ENCODE data around the gene REEP3. TPM values are rescaled to one million over a fixed set of nuclear protein-coding genes. Genes with fewer than 3 reads are reported as not detected.

The REEP3 gene
- total RNA-seq: 28.5 to 33.1 TPM (median 31.9 TPM) in 3 replicates

- TF ChIP-seq, protein P1, sequence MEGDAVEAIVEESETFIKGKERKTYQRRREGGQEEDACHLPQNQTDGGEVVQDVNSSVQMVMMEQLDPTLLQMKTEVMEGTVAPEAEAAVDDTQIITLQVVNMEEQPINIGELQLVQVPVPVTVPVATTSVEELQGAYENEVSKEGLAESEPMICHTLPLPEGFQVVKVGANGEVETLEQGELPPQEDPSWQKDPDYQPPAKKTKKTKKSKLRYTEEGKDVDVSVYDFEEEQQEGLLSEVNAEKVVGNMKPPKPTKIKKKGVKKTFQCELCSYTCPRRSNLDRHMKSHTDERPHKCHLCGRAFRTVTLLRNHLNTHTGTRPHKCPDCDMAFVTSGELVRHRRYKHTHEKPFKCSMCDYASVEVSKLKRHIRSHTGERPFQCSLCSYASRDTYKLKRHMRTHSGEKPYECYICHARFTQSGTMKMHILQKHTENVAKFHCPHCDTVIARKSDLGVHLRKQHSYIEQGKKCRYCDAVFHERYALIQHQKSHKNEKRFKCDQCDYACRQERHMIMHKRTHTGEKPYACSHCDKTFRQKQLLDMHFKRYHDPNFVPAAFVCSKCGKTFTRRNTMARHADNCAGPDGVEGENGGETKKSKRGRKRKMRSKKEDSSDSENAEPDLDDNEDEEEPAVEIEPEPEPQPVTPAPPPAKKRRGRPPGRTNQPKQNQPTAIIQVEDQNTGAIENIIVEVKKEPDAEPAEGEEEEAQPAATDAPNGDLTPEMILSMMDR (IDR thresholded peaks at IDR 0.05; ENCODE audit: unreplicated experiment): no peak
- Mint-ChIP-seq H3K4me3 (peak within 1 kb of the TSS; percentile 87), H3K4me1 (peaks cover 62% of the 10 kb centered on the region)
These were observed at the start of gene REEP3 for GRCh38 chr10:63520500-63521415. TSS of gene REEP3 (plus strand) at chr10:63521401. CDS start at chr10:63521546, 145 bp downstream.

DNA sequence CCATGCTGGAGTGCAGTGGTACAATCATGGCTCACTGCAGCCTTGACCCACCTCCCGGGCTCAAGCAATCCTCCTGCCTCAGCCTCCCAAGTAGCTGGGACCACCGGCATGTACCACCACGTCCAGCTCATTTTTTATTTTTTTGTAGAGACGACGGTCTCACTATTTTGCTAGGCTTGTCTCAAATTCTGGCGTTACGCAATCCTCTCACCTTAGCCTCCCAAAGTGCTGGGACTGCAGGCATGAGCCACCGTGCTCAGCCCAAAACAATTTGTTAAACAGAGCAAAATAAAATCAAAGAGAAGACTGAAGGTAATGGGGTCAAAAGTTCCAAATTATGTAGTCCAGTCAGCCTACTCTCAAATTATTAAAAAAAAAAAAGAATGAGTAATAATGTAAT lies 46.7 kb upstream of the REEP3 start:
- peaks cover 9% of the 10 kb centered on the region for H3K4me1 Mint-ChIP-seq
- no peak overlapping the region for H3K4me3 Mint-ChIP-seq
- no peak for DNase-seq (ENCODE audit: low spot score in 2 of 2, unreplicated experiment in 2 of 2)
- TF ChIP-seq, protein P1 (IDR thresholded peaks at IDR 0.05; ENCODE audit: unreplicated experiment): no peak
- H3K27ac Mint-ChIP-seq: no peak overlapping the region
- peaks cover 12% of the 10 kb centered on the region for H3K36me3 Mint-ChIP-seq
- no peaks in the 10 kb centered on the region for H3K27me3 Mint-ChIP-seq (ENCODE audit: low read depth)
- H3K9me3 Mint-ChIP-seq: peaks cover 5% of the 10 kb centered on the region

More at GRCh38 chr10:63520500-63521415, at the start of gene REEP3:
- Mint-ChIP-seq H3K27ac (peak within 1 kb of the TSS; percentile 98), H3K36me3 (peaks cover 6% of the 10 kb centered on the region), H3K9me3 (no peaks in the 10 kb centered on the region), H3K27me3 (ENCODE audit: low read depth) (no peaks in the 10 kb centered on the region)
- DNase-seq (ENCODE audit: low spot score in 2 of 2, unreplicated experiment in 2 of 2): peak; percentile 43 to 51

GRCh38 chr10:63477927-63478326 lies 43.3 kb upstream of the REEP3 start:
- no peak overlapping the region for H3K4me3 Mint-ChIP-seq
- H3K36me3 Mint-ChIP-seq: peaks cover 12% of the 10 kb centered on the region
- H3K27me3 Mint-ChIP-seq (ENCODE audit: low read depth): no peaks in the 10 kb centered on the region
- TF ChIP-seq, protein P1 (IDR thresholded peaks at IDR 0.05; ENCODE audit: unreplicated experiment): no peak
- no peak overlapping the region for H3K27ac Mint-ChIP-seq
- peaks cover 5% of the 10 kb centered on the region for H3K9me3 Mint-ChIP-seq
- no peak for DNase-seq (ENCODE audit: low spot score in 2 of 2, unreplicated experiment in 2 of 2)
- peaks cover 9% of the 10 kb centered on the region for H3K4me1 Mint-ChIP-seq

- Mint-ChIP-seq H3K27ac (no peak overlapping the region), H3K27me3 (ENCODE audit: low read depth) (no peaks in the 10 kb centered on the region), H3K4me1 (peaks cover 9% of the 10 kb centered on the region), H3K36me3 (peaks cover 12% of the 10 kb centered on the region), H3K9me3 (peaks cover 5% of the 10 kb centered on the region), H3K4me3 (no peak overlapping the region)
- DNase-seq (ENCODE audit: low spot score in 2 of 2, unreplicated experiment in 2 of 2): no peak
- TF ChIP-seq, protein P1 (IDR thresholded peaks at IDR 0.05; ENCODE audit: unreplicated experiment): no peak
These were observed 42.6 kb upstream of the REEP3 start for GRCh38 chr10:63478564-63478963.

DNA sequence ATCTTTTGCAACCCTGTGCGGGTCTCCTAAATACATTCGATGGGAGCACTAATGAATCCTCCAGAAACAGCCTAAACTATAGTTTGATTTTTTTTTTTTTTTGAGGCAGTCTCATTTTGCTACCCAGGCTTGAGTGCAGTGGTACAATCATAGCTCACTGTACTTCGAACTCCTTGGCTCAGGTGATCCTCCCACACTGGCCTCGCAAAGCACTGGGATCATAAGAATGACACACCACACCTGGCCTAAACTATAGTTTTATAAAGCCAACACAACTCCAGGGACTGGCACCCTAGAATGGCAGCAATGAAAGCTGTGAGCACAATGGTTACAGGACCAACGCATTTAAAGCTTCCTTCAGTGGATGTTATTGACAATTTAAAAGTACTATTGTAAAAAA lies 41.0 kb upstream of the REEP3 start:
- Mint-ChIP-seq H3K4me3 (no peak overlapping the region), H3K9me3 (peaks cover 4% of the 10 kb centered on the region), H3K27ac (no peak overlapping the region), H3K4me1 (peaks cover 7% of the 10 kb centered on the region), H3K27me3 (ENCODE audit: low read depth) (no peaks in the 10 kb centered on the region), H3K36me3 (peaks cover 9% of the 10 kb centered on the region)
- TF ChIP-seq, protein P1 (IDR thresholded peaks at IDR 0.05; ENCODE audit: unreplicated experiment): no peak
- no peak for DNase-seq (ENCODE audit: low spot score in 2 of 2, unreplicated experiment in 2 of 2)

All from mesothelial cell of epicardium (in vitro differentiated cells).